Pancreas (tissue), 10 donors: ENCODE data around the gene SHISA8. TPM values are rescaled to one million over a fixed set of nuclear protein-coding genes. Genes with fewer than 3 reads are reported as not detected.

Experiments
- ATAC-seq, 4 donors: fragments of 200-7000 bp; cut with Tn5 transposase; one replicate each; pipeline versions ENCODE4 v1.8.0 to v1.9.1; 2020; ENCODE audit warnings: mild to moderate bottlenecking in 4 of 4, moderate library complexity in 4 of 4
- DNase-seq, 6 donors: peaks; one replicate each; pipeline ENCODE4 v3.0.0-alpha.2; 2020
- FAIRE-seq: peaks from 2 replicates; lab custom pipeline; 2012; peaks lifted over from hg19 to GRCh38; lab: Jason Lieb, UNC
- H3K27ac ChIP-seq, 4 donors: fragments of 200-600 bp; sonication (generic); 1 replicate in 3 of 4; 2 replicates in 1 of 4; pipeline versions ENCODE4 v1.5.0 to v1.8.0; 2020
- H3K27me3 ChIP-seq, 4 donors: fragments of 200-600 bp; one replicate each; pipeline ENCODE4 v1.8.0; 2021
- H3K36me3 ChIP-seq, 3 donors: fragments of 200-600 bp; sonication (generic) in 1 of 3; one replicate each; pipeline versions ENCODE4 v1.5.0 to v1.8.0; 2020 to 2021
- H3K4me1 ChIP-seq, 3 donors: fragments of 200-600 bp; one replicate each; pipeline ENCODE4 v1.8.0; 2021
- H3K4me3 ChIP-seq, 4 donors: fragments of 200-600 bp; sonication (generic) in 2 of 4; one replicate each; pipeline versions ENCODE4 v1.5.0 to v1.8.0; 2020 to 2021
- H3K9me3 ChIP-seq, 4 donors: fragments of 200-600 bp; one replicate each; pipeline ENCODE4 v1.8.0; 2021
- CTCF ChIP-seq, 4 donors: fragments of 200-600 bp; sonication (generic) in 3 of 4; IDR thresholded peaks; one replicate each; pipeline versions ENCODE4 v1.5.0 to v1.8.0; 2021; ENCODE audit warnings: antibody characterized with exemption in 4 of 4
- WGBS, 2 donors: extraction: QIAGEN DNeasy Blood & Tissue Kit; methylation state at CpG; one replicate each; pipeline ENCODE4 v1.1.7; 2013; 5-methylcytosine and 5-hydroxymethylcytosine counted together
- intact Hi-C, 3 donors: fragments of 100-400 bp; cut with DNase I; formaldehyde crosslinking; loops; one replicate each; pipeline versions ENCODE4 v1.11.1 to v1.14.2; 2022
- polyA plus RNA-seq, 2 donors: library from polyadenylated mRNA; stranded (reverse); fragments of 200-250 nt; gene quantifications; one replicate each; pipeline ENCODE4 v1.2.3, GENCODE V29; 2013
- total RNA-seq, 6 donors: library from RNA; stranded (reverse); fragmentation: NEBNext Ultra II Directional in 4 of 6; extraction: Animal tissue kit (Norgen Biotek cat#: 25700) in 4 of 6; gene quantifications; one replicate each; pipeline versions ENCODE4 v1.2.1 to v1.2.4, GENCODE V29; 2021 to 2023
- donor health status: healthy with polysubstance abuse.
- donor health status: DM: no; HTN: no; CAD: no; lungs with moderate emphysema.
- donor health status: DM: no; HTN: no; CAD: no.
- donor health status: control.
- donor health status: control.
- donor health status: Bipolar disorder and iron deficiency.
- donor health status: DM: yes; HTN: yes; CAD: no.
- donor health status: DM: no; HTN: no; CAD: no.
- donor health status: DM: no; HTN: no; CAD: no.
- donor health status: DM: yes; HTN: yes; CAD: no.

Gene SHISA8
- total and polyA plus RNA-seq, 8 donors, result not detected

- Histone ChIP-seq H3K36me3 (no peaks in the 10 kb centered on the region), H3K27ac (no peak overlapping the region), H3K4me1 (peaks cover 0 to 3% (median 0%) of the 10 kb centered on the region in 3 donors), H3K4me3 (no peak overlapping the region), H3K27me3 (no peaks in the 10 kb centered on the region), H3K9me3 (no peaks in the 10 kb centered on the region)
- DNase-seq (no peak), FAIRE-seq (no peak), ATAC-seq (no peak)
- 84 to 87% methylated on average over 11 to 14 of the region's 14 CpGs for WGBS, 2 donors
- no peak for TF ChIP-seq CTCF (IDR thresholded peaks at IDR 0.05)
- intact Hi-C loops, result no loop called here
Observed at GRCh38 chr22:41928593-41929417, 13.9 kb upstream of the SHISA8 start.

- Histone ChIP-seq H3K27me3 (no peaks in the 10 kb centered on the region), H3K27ac (no peak overlapping the region), H3K4me3 (no peak overlapping the region), H3K36me3 (no peaks in the 10 kb centered on the region), H3K4me1 (peaks cover 0 to 3% (median 0%) of the 10 kb centered on the region in 3 donors), H3K9me3 (no peaks in the 10 kb centered on the region)
- FAIRE-seq, result no peak
- no peak for TF ChIP-seq CTCF (IDR thresholded peaks at IDR 0.05)
- DNase-seq, result no peak
- no peak for ATAC-seq
- 78 to 84% methylated on average over 6 of the region's 6 CpGs for WGBS, 2 donors
- intact Hi-C loops, result no loop called here
Observed at GRCh38 chr22:41927813-41928212, 12.9 kb upstream of the SHISA8 start.

- 5 to 8% methylated on average over 34 to 45 of the region's 48 CpGs for WGBS, 2 donors
- FAIRE-seq, result no peak
- H3K4me1 ChIP-seq, result peaks cover 0 to 3% (median 0%) of the 10 kb centered on the region in 3 donors
- no peaks in the 10 kb centered on the region for H3K27me3 ChIP-seq
- peak; percentile 49 to 64 (median 56) for TF ChIP-seq CTCF (IDR thresholded peaks at IDR 0.05)
- peak; percentile 47 to 92 (median 80) for DNase-seq
- ATAC-seq, result peak; percentile 81 to 97 (median 90)
- intact Hi-C loops, result no loop called here
- H3K4me3 ChIP-seq, result peak overlapping the region in 3 of 4 donors; percentile 1 to 54 (median 36)
- no peaks in the 10 kb centered on the region for H3K36me3 ChIP-seq
- H3K27ac ChIP-seq, result no peak overlapping the region
- no peaks in the 10 kb centered on the region for H3K9me3 ChIP-seq
Observed at GRCh38 chr22:41925783-41926460, 11.0 kb upstream of the SHISA8 start.

- Histone ChIP-seq H3K27me3 (no peaks in the 10 kb centered on the region), H3K4me3 (no peak overlapping the region), H3K9me3 (no peaks in the 10 kb centered on the region), H3K36me3 (no peaks in the 10 kb centered on the region), H3K27ac (no peak overlapping the region), H3K4me1 (peaks cover 0 to 11% (median 6%) of the 10 kb centered on the region in 3 donors)
- no peak for TF ChIP-seq CTCF (IDR thresholded peaks at IDR 0.05)
- DNase-seq (no peak), ATAC-seq (no peak), FAIRE-seq (no peak)
- 88 to 89% methylated on average over 14 of the region's 14 CpGs for WGBS, 2 donors
- intact Hi-C loops, result no loop called here
Observed at GRCh38 chr22:41923595-41924276, 8.9 kb upstream of the SHISA8 start.
